K562 (cell line): ENCODE measurements around the gene CNNM2. TPM values are rescaled to one million over a fixed set of nuclear protein-coding genes. Genes with fewer than 3 reads are reported as not detected.

Experiments used
- ATAC-seq: fragments of 200-7000 bp; cut with Tn5 transposase; 3 replicates; pipeline ENCODE4 v1.9.1; 2020; ENCODE audit warnings: moderate library complexity
- BruUV-seq: library from RNA; stranded (reverse); fragments of 400-500 nt; replicated peaks from 2 replicates; lab custom pipeline; 2021; lab: Mats Ljungman, UMichigan
- CTCF ChIA-PET: fragments of 300-600 bp; formaldehyde crosslinking; extraction: SDS; loops from one replicate; lab custom pipeline; 2021; ENCODE audit warnings: low intra/inter-chr PET ratio; lab: Yijun Ruan, JAX
- POLR2A ChIA-PET: fragments of 300-600, 350-650 bp; sonication (Branson Sonifier 250); formaldehyde crosslinking; extraction: SDS; loops from one replicate; lab custom pipeline; 2021; ENCODE audit warnings: antibody characterized with exemption, inconsistent platforms; lab: Yijun Ruan, JAX
- DNase-seq, 4 experiments: peaks; one replicate each; pipeline versions ENCODE4 v3.0.0 to v3.0.0-alpha.2; 2011 to 2018; ENCODE audit warnings: low spot score in 3 of 4, mixed read lengths in 3 of 4; ENCODE audit errors: extremely low read depth in 1 of 4
- FAIRE-seq: peaks from 2 replicates; lab custom pipeline; 2011; peaks lifted over from hg19 to GRCh38; lab: Jason Lieb, UNC
- H2AFZ ChIP-seq: 2 replicates; pipeline ENCODE4 v1.6.0; 2011; ENCODE audit warnings: low read depth, low read length, control low read depth, inconsistent platforms
- H3K27ac ChIP-seq: fragments of 200-600 bp; 3 replicates; pipeline ENCODE4 v1.8.0; 2011; ENCODE audit warnings: low read depth, mild to moderate bottlenecking, control low read depth, inconsistent platforms, low read length, moderate library complexity, mixed read lengths; ENCODE audit errors: extremely low read depth
- H3K27me3 ChIP-seq, 2 experiments: fragments of 300-600 bp in 1 of 2; 2 replicates in 1 of 2; 3 replicates in 1 of 2; pipeline versions ENCODE4 v1.6.0 to v1.8.0; 2011; ENCODE audit warnings: inconsistent platforms in 2 of 2, low read length in 2 of 2, mild to moderate bottlenecking in 1 of 2, mixed read lengths in 1 of 2, moderate library complexity in 1 of 2; ENCODE audit not compliant: control insufficient read depth in 2 of 2, insufficient read depth in 2 of 2
- H3K36me3 ChIP-seq: fragments of 300-600 bp; 3 replicates; pipeline ENCODE4 v1.8.0; 2011; ENCODE audit warnings: mild to moderate bottlenecking, low read length, inconsistent platforms; ENCODE audit not compliant: control insufficient read depth, insufficient read depth
- H3K4me1 ChIP-seq, 2 experiments: fragments of 200-600 bp in 1 of 2; replicated peaks in 1 of 2; 2 replicates in 1 of 2; 3 replicates in 1 of 2; pipeline versions ENCODE4 v1.5.1 to v1.8.0; 2011; ENCODE audit warnings: inconsistent platforms in 2 of 2, low read length in 2 of 2, mild to moderate bottlenecking in 1 of 2, mixed read lengths in 1 of 2, moderate library complexity in 1 of 2; ENCODE audit not compliant: control insufficient read depth in 2 of 2, insufficient read depth in 2 of 2
- H3K4me2 ChIP-seq: 2 replicates; pipeline ENCODE4 v1.6.1; 2011; ENCODE audit warnings: low read length, control low read depth, inconsistent platforms, mixed read lengths; ENCODE audit not compliant: insufficient read depth
- H3K4me3 ChIP-seq: fragments of 200-600 bp; sonication (generic), shearing (Covaris generic); 2 replicates; pipeline ENCODE4 v1.5.1; 2016; ENCODE audit warnings: control low read depth, inconsistent platforms
- H3K79me2 ChIP-seq: fragments of 200-600 bp; 3 replicates; pipeline ENCODE4 v1.8.0; 2011; ENCODE audit warnings: low read length, inconsistent platforms; ENCODE audit not compliant: control insufficient read depth, insufficient read depth
- H3K9ac ChIP-seq, 2 experiments: 2 replicates each; pipeline versions ENCODE4 v1.6.0 to v1.6.1; 2011; ENCODE audit warnings: low read depth in 2 of 2, low read length in 2 of 2, control low read depth in 1 of 2, inconsistent platforms in 1 of 2, mild to moderate bottlenecking in 1 of 2, mixed read lengths in 1 of 2; ENCODE audit not compliant: insufficient read depth in 1 of 2
- H3K9me1 ChIP-seq: one replicate; pipeline ENCODE4 v1.6.0; 2011; ENCODE audit warnings: inconsistent platforms, mild to moderate bottlenecking, low read length, moderate library complexity; ENCODE audit not compliant: control insufficient read depth, insufficient read depth
- H3K9me3 ChIP-seq: replicated peaks from 2 replicates; pipeline ENCODE4 v1.5.1; 2011; ENCODE audit warnings: low read depth, low read length, inconsistent platforms; ENCODE audit not compliant: control insufficient read depth, insufficient read depth
- H4K20me1 ChIP-seq: replicated peaks from 2 replicates; pipeline ENCODE4 v1.6.1; 2011; ENCODE audit warnings: low read length, inconsistent platforms, mixed read lengths; ENCODE audit not compliant: control insufficient read depth, insufficient read depth
- CTCF ChIP-seq, 3 experiments: IDR thresholded peaks in 2 of 3; conservative IDR thresholded peaks in 1 of 3; 2 replicates each; pipeline ENCODE4 v1.5.1; 2011 to 2012; ENCODE audit warnings: low read length in 3 of 3, mild to moderate bottlenecking in 3 of 3, control low read depth in 2 of 3, improper control_type of control experiment in 1 of 3, inconsistent platforms in 1 of 3, low read depth in 1 of 3, mixed read lengths in 1 of 3, moderate library complexity in 1 of 3; ENCODE audit not compliant: insufficient read depth in 2 of 3
- ELF2 ChIP-seq: fragments of 250-450 bp; sonication (Bioruptor Pico); IDR thresholded peaks from 2 replicates; pipeline ENCODE4 v1.5.0; 2021; ENCODE audit warnings: mild to moderate bottlenecking
- GABPB2 ChIP-seq: fragments of 250-450 bp; sonication (Bioruptor Pico); conservative IDR thresholded peaks from 2 replicates; pipeline ENCODE4 v1.5.1; 2021; ENCODE audit warnings: mild to moderate bottlenecking
- HDAC6 ChIP-seq: IDR thresholded peaks from 2 replicates; pipeline ENCODE4 v1.6.1; 2012; ENCODE audit warnings: low read depth, mild to moderate bottlenecking, control low read depth, inconsistent platforms, low read length, moderate library complexity
- HNRNPLL ChIP-seq: fragments of 200-400 bp; formaldehyde crosslinking; IDR thresholded peaks from 2 replicates; pipeline ENCODE4 v1.6.1; 2017; ENCODE audit warnings: low read length, low read depth, mild to moderate bottlenecking; ENCODE audit not compliant: poor library complexity, severe bottlenecking
- ILK ChIP-seq: fragments of 450-650 bp; IDR thresholded peaks from 2 replicates; pipeline ENCODE4 v1.6.1; 2016; ENCODE audit warnings: missing genetic modification characterization, low read depth, mild to moderate bottlenecking, missing compliant biosample characterization, moderate library complexity, borderline replicate concordance
- IRF2 ChIP-seq: sonication (generic); formaldehyde crosslinking; IDR thresholded peaks from 2 replicates; pipeline ENCODE4 v1.8.1; 2022; ENCODE audit warnings: mild to moderate bottlenecking, missing genetic modification reagents
- MAFG ChIP-seq: fragments of 450-650 bp; conservative IDR thresholded peaks from 2 replicates; pipeline ENCODE4 v1.6.1; 2016; ENCODE audit warnings: missing genetic modification characterization, missing compliant biosample characterization
- MCM5 ChIP-seq: fragments of 450-650 bp; IDR thresholded peaks from 2 replicates; pipeline ENCODE4 v1.6.1; 2016; ENCODE audit warnings: low read depth
- NBN ChIP-seq: fragments of 450-650 bp; IDR thresholded peaks from 2 replicates; pipeline ENCODE4 v1.6.1; 2016; ENCODE audit warnings: low read depth, mild to moderate bottlenecking
- NCOA6 ChIP-seq: fragments of 450-650 bp; IDR thresholded peaks from 2 replicates; pipeline ENCODE4 v1.6.1; 2017; ENCODE audit warnings: mild to moderate bottlenecking
- PHB ChIP-seq: fragments of 250-450 bp; sonication (Bioruptor Pico); IDR thresholded peaks from 2 replicates; pipeline ENCODE4 v1.5.0; 2021
- PHF8 ChIP-seq: fragments of 200-600 bp; sonication (generic); IDR thresholded peaks from 2 replicates; pipeline ENCODE4 v1.6.1; 2012; ENCODE audit warnings: mixed run types, mild to moderate bottlenecking, inconsistent platforms, low read length, moderate library complexity, borderline replicate concordance
- SETDB1 ChIP-seq: IDR thresholded peaks from one replicate; pipeline ENCODE4 v1.6.1; 2012; ENCODE audit warnings: low read length, control low read depth, inconsistent platforms
- SMAD3 ChIP-seq: fragments of 450-650 bp; formaldehyde crosslinking; conservative IDR thresholded peaks from 2 replicates; pipeline ENCODE4 v1.4.0; 2020; ENCODE audit warnings: mild to moderate bottlenecking
- TAL1 ChIP-seq: fragments of 450-650 bp; IDR thresholded peaks from 2 replicates; pipeline ENCODE4 v1.6.1; 2016; ENCODE audit warnings: mild to moderate bottlenecking
- TCF3 ChIP-seq: sonication (generic); formaldehyde crosslinking; IDR thresholded peaks from 2 replicates; pipeline ENCODE4 v1.4.0; 2020; ENCODE audit warnings: mild to moderate bottlenecking, missing genetic modification reagents
- ZNF431 ChIP-seq: sonication (generic); formaldehyde crosslinking; IDR thresholded peaks from 2 replicates; pipeline ENCODE4 v1.8.0; 2022; ENCODE audit warnings: mild to moderate bottlenecking, missing genetic modification reagents
- WGBS: fragments of 100-300 bp; shearing (Covaris generic); methylation state at CpG from one replicate; pipeline ENCODE4 v1.1.6; 2016; ENCODE audit warnings: low coverage, mixed read lengths; ENCODE audit not compliant: insufficient coverage; ENCODE audit errors: missing lambda C conversion rate; 5-methylcytosine and 5-hydroxymethylcytosine counted together
- in situ Hi-C: fragments of 300-500 bp; cut with MboI; formaldehyde crosslinking; loops from 4 replicates; pipeline ENCODE4 v1.15.0; 2018; ENCODE audit warnings: inconsistent platforms, mixed read lengths
- intact Hi-C: fragments of 100-400 bp; cut with micrococcal nuclease; formaldehyde crosslinking; loops from 2 replicates; pipeline ENCODE4 v1.14.2; 2022
- polyA plus RNA-seq, 8 experiments: library from polyadenylated mRNA; depleted of rRNA in 4 of 8; stranded (reverse) in 5 of 8; unstranded in 3 of 8; fragments of >200 nt; fragmentation: Nextera tagmentation in 2 of 8; fragmentation: Illumina TruSeq in 1 of 8; extraction: Ambion mirVana in 2 of 8; extraction: Trizol in 1 of 8; gene quantifications; 2 replicates each; pipeline versions ENCODE4 v1.2.1 to v1.2.3, GENCODE V29; 2011 to 2014; ENCODE audit warnings: inconsistent platforms in 1 of 8, missing spikeins in 1 of 8
- total RNA-seq, 7 experiments: library from RNA; depleted of rRNA in 6 of 7; stranded (reverse); fragments of >200 nt in 6 of 7; fragmentation: Illumina TruSeq in 2 of 7; extraction: Trizol in 2 of 7; gene quantifications; 2 replicates each; pipeline versions ENCODE4 v1.2.1 to v1.2.3, GENCODE V29; 2011 to 2021; ENCODE audit warnings: low replicate concordance in 1 of 7
- TF ChIP-seq, protein P1 (sequence below), 2 experiments: fragments of 450-650 bp; conservative IDR thresholded peaks; 2 replicates each; pipeline ENCODE4 v1.6.1; 2017; ENCODE audit warnings: mild to moderate bottlenecking in 2 of 2, moderate library complexity in 2 of 2
- TF ChIP-seq, protein P2 (sequence below): fragments of 450-650 bp; formaldehyde crosslinking; IDR thresholded peaks from 2 replicates; pipeline ENCODE4 v1.4.0; 2022; ENCODE audit warnings: missing genetic modification characterization

CNNM2 gene
- total and polyA plus RNA-seq, 9 of the 15 experiments (the other 6 are each of a cell fraction or from before 2014, with no cell fraction given) = 0.21 to 5.0 (median 1.3) TPM

DNA sequence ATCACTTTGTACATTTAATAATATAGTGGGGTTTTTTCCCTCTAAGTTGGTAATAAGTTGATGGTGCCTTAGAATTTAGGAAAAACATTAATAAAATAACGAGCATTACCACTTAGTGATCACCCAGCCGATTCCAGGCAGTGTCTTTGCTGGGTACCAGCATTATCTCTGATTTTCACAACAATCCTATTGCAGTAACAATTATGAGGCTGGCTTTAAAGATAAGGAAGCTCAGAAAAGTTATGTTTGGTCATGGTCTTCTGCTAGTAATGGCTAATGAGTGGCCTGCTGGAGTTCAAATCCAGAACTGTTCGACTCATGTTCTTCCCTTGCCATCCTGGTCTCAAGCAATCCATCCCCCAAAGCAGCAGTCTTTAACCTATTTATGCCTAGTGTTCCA lies 127.9 kb downstream of the CNNM2 start (continued):
- no peak for TF ChIP-seq CTCF (IDR thresholded peaks at IDR 0.05 in 2 of 3, conservative IDR thresholded peaks at IDR 0.05 in 1 of 3; ENCODE audit: insufficient read depth in 2 of 3, low read depth in 1 of 3, low read length in 3 of 3)
- TF ChIP-seq GABPB2 = no peak
- TF ChIP-seq ILK (tag) = no peak
- TF ChIP-seq TAL1 = peak; percentile 36; the same call in 1 of the 2 replicates
- TF ChIP-seq, protein P1, sequence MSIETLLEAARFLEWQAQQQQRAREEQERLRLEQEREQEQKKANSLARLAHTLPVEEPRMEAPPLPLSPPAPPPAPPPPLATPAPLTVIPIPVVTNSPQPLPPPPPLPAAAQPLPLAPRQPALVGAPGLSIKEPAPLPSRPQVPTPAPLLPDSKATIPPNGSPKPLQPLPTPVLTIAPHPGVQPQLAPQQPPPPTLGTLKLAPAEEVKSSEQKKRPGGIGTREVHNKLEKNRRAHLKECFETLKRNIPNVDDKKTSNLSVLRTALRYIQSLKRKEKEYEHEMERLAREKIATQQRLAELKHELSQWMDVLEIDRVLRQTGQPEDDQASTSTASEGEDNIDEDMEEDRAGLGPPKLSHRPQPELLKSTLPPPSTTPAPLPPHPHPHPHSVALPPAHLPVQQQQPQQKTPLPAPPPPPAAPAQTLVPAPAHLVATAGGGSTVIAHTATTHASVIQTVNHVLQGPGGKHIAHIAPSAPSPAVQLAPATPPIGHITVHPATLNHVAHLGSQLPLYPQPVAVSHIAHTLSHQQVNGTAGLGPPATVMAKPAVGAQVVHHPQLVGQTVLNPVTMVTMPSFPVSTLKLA (conservative IDR thresholded peaks at IDR 0.05) = no peak
- TF ChIP-seq PHF8 = no peak
- TF ChIP-seq HNRNPLL = no peak

- WGBS = 22% methylated on average over 3 of the region's 3 CpGs
- Histone ChIP-seq H3K27ac (no peak overlapping the region), H4K20me1 (no peaks in the 10 kb centered on the region), H3K4me2 (no peak overlapping the region), H3K9ac (no peak overlapping the region), H3K9me1 (no peaks in the 10 kb centered on the region), H3K27me3 (no peaks in the 10 kb centered on the region), H3K4me1 (no peaks in the 10 kb centered on the region; a peak in 1 of 5 replicates), H3K36me3 (no peaks in the 10 kb centered on the region), H3K79me2 (no peaks in the 10 kb centered on the region), H3K4me3 (no peak overlapping the region), H3K9me3 (no peaks in the 10 kb centered on the region), H2AFZ (no peak overlapping the region)
- in situ Hi-C loops (no loop called here), intact Hi-C loops (no loop called here)
- ATAC-seq = no peak
- TF ChIP-seq NCOA6 (no peak), ZNF431 (CRISPR knock-in tag) (no peak), SMAD3 (CRISPR knock-in tag) (no peak), MCM5 (no peak), PHB (no peak), SETDB1 (no peak), NBN (no peak), HDAC6 (no peak), IRF2 (CRISPR knock-in tag) (no peak), TCF3 (no peak), ELF2 (CRISPR knock-in tag) (no peak), MAFG (no peak)
- TF ChIP-seq, protein P2, sequence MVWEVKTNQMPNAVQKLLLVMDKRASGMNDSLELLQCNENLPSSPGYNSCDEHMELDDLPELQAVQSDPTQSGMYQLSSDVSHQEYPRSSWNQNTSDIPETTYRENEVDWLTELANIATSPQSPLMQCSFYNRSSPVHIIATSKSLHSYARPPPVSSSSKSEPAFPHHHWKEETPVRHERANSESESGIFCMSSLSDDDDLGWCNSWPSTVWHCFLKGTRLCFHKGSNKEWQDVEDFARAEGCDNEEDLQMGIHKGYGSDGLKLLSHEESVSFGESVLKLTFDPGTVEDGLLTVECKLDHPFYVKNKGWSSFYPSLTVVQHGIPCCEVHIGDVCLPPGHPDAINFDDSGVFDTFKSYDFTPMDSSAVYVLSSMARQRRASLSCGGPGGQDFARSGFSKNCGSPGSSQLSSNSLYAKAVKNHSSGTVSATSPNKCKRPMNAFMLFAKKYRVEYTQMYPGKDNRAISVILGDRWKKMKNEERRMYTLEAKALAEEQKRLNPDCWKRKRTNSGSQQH (CRISPR knock-in tag) = no peak
- CTCF ChIA-PET = no interaction called here
- no peak for FAIRE-seq
- no TSS peak for BruUV-seq
- POLR2A ChIA-PET = interaction anchor here (0.6 kb wide), 1 partner anchor 7 kb away, joined by 3 read pairs; no protein-coding TSS in a partner anchor
- no peak for DNase-seq
These were observed 129.3 kb downstream of the CNNM2 start for GRCh38 chr10:103047381-103047780.
